HT-29 (cell line): ENCODE measurements around the gene ZNF248. TPM values are rescaled to one million over a fixed set of nuclear protein-coding genes. Genes with fewer than 3 reads are reported as not detected.

Experiments
- DNase-seq: peaks from one replicate; pipeline ENCODE4 v3.0.0-alpha.2; 2015; ENCODE audit warnings: low spot score
- total RNA-seq: library from RNA; depleted of rRNA; stranded (reverse); fragments of >200 nt; shearing (Covaris generic); gene quantifications from 2 replicates; pipeline ENCODE4 v1.2.3, GENCODE V29; 2014

Gene ZNF248
- total RNA-seq, 1 experiment from 2014 or later: 3.4 TPM

- no peak for DNase-seq
Measured at GRCh38 chr10:37826806-37827205, 30.6 kb downstream of the ZNF248 start.

- DNase-seq: no peak
Measured at GRCh38 chr10:37821237-37821636, 36.2 kb downstream of the ZNF248 start.

- DNase-seq: no peak
Measured at GRCh38 chr10:37819797-37820196, 37.6 kb downstream of the ZNF248 start.

- DNase-seq: no peak
Measured at GRCh38 chr10:37816290-37816689, 41.1 kb downstream of the ZNF248 start.

- DNase-seq: no peak
Measured at GRCh38 chr10:37813763-37814162, 43.6 kb downstream of the ZNF248 start.

- no peak for DNase-seq
Measured at GRCh38 chr10:37812290-37812689, 45.1 kb downstream of the ZNF248 start.

GRCh38 chr10:37803269-37803668 lies 54.1 kb downstream of the ZNF248 start:
- no peak for DNase-seq

GRCh38 chr10:37801557-37801956 lies 55.9 kb downstream of the ZNF248 start:
- DNase-seq: no peak

GRCh38 chr10:37794305-37794976 lies 63.0 kb downstream of the ZNF248 start:
- DNase-seq: no peak

GRCh38 chr10:37789590-37789989 lies 67.8 kb downstream of the ZNF248 start:
- DNase-seq: peak; percentile 28

GRCh38 chr10:37784678-37785077 lies 72.7 kb downstream of the ZNF248 start:
- DNase-seq: no peak

- DNase-seq: no peak
Measured at GRCh38 chr10:37780536-37780935, 76.9 kb downstream of the ZNF248 start.

GRCh38 chr10:37777056-37777455 lies 80.4 kb downstream of the ZNF248 start:
- no peak for DNase-seq

- no peak for DNase-seq
Measured at GRCh38 chr10:37775612-37776011, 81.8 kb downstream of the ZNF248 start.

GRCh38 chr10:37774351-37774750 lies 83.1 kb downstream of the ZNF248 start:
- DNase-seq: no peak

- DNase-seq: no peak
Measured at GRCh38 chr10:37765216-37765615, 92.2 kb downstream of the ZNF248 start.

- DNase-seq: no peak
Measured at GRCh38 chr10:37763132-37763531, 94.3 kb downstream of the ZNF248 start.

GRCh38 chr10:37762287-37762686 lies 95.1 kb downstream of the ZNF248 start:
- DNase-seq: no peak

- no peak for DNase-seq
Measured at GRCh38 chr10:37760817-37761216, 96.6 kb downstream of the ZNF248 start.

- no peak for DNase-seq
Measured at GRCh38 chr10:37758074-37758473, 99.3 kb downstream of the ZNF248 start.

GRCh38 chr10:37754538-37755323 lies 102.7 kb downstream of the ZNF248 start:
- DNase-seq: peak; percentile 67

GRCh38 chr10:37752334-37752875 lies 105.0 kb downstream of the ZNF248 start:
- peak; percentile 23 for DNase-seq

- DNase-seq: no peak
Measured at GRCh38 chr10:37748170-37748569, 109.2 kb downstream of the ZNF248 start.
